Testis (tissue), 3 donors: ENCODE measurements around the gene SLC30A1. TPM values are rescaled to one million over a fixed set of nuclear protein-coding genes. Genes with fewer than 3 reads are reported as not detected.

Experiments used
- DNase-seq: peaks from one replicate; pipeline ENCODE4 v3.0.0-alpha.2; 2019
- H3K27ac ChIP-seq, 2 donors: fragments of 200-600 bp; sonication (generic); one replicate each; pipeline ENCODE4 v1.5.1; 2019
- H3K27me3 ChIP-seq: fragments of 200-600 bp; sonication (generic); one replicate; pipeline ENCODE4 v1.5.1; 2019
- H3K36me3 ChIP-seq: fragments of 200-600 bp; sonication (generic); one replicate; pipeline ENCODE4 v1.5.1; 2017; ENCODE audit warnings: low read depth; ENCODE audit errors: missing control alignments
- H3K4me1 ChIP-seq: fragments of 200-600 bp; sonication (generic); one replicate; pipeline ENCODE4 v1.5.1; 2019
- H3K4me3 ChIP-seq, 2 donors: fragments of 200-600 bp; sonication (generic); one replicate each; pipeline ENCODE4 v1.5.1; 2017 to 2019
- H3K9me3 ChIP-seq: fragments of 200-600 bp; sonication (generic); one replicate; pipeline ENCODE4 v1.5.1; 2017
- POLR2A ChIP-seq: fragments of 450-650 bp; IDR thresholded peaks from one replicate; pipeline ENCODE4 v1.6.1; 2017; ENCODE audit warnings: antibody characterized with exemption, mild to moderate bottlenecking, moderate library complexity
- WGBS, 2 donors: methylation state at CpG; one replicate each; pipeline ENCODE4 v1.1.5; 2018; 5-methylcytosine and 5-hydroxymethylcytosine counted together
- intact Hi-C: fragments of 100-400 bp; cut with DNase I; formaldehyde crosslinking; loops from one replicate; pipeline ENCODE4 v1.15.1; 2023; ENCODE audit warnings: low total_unique reads
- polyA plus RNA-seq: library from polyadenylated mRNA; stranded (reverse); fragments of 350-450 nt; fragmentation: Illumina TruSeq; extraction: RNeasy Lipid Tissue Mini Kit (QIAGEN cat#74804); gene quantifications from one replicate; pipeline ENCODE4 v1.2.3, GENCODE V29; 2014; ENCODE audit warnings: low read depth, low replicate concordance; ENCODE audit not compliant: insufficient read depth
- total RNA-seq, 2 donors: library from RNA; depleted of rRNA; stranded (reverse); fragments of >200 nt; gene quantifications; one replicate each; pipeline ENCODE4 v1.2.3, GENCODE V29; 2016
- TF ChIP-seq, protein P1 (sequence below), 3 experiments: fragments of 450-650 bp in 2 of 3; fragments of 200-600 bp in 1 of 3; sonication (generic) in 1 of 3; IDR thresholded peaks; one replicate each; pipeline ENCODE4 v1.5.1; 2016 to 2019; ENCODE audit warnings: antibody characterized with exemption in 3 of 3, mild to moderate bottlenecking in 2 of 3, moderate library complexity in 1 of 3

The SLC30A1 gene
- total and polyA plus RNA-seq, 3 donors from 2014 or later = 29.4 to 37.3 (median 33.3) TPM

GRCh38 chr1:211559222-211560010, 19.5 kb downstream of the SLC30A1 start:
- no peak for TF ChIP-seq POLR2A
- TF ChIP-seq, protein P1, sequence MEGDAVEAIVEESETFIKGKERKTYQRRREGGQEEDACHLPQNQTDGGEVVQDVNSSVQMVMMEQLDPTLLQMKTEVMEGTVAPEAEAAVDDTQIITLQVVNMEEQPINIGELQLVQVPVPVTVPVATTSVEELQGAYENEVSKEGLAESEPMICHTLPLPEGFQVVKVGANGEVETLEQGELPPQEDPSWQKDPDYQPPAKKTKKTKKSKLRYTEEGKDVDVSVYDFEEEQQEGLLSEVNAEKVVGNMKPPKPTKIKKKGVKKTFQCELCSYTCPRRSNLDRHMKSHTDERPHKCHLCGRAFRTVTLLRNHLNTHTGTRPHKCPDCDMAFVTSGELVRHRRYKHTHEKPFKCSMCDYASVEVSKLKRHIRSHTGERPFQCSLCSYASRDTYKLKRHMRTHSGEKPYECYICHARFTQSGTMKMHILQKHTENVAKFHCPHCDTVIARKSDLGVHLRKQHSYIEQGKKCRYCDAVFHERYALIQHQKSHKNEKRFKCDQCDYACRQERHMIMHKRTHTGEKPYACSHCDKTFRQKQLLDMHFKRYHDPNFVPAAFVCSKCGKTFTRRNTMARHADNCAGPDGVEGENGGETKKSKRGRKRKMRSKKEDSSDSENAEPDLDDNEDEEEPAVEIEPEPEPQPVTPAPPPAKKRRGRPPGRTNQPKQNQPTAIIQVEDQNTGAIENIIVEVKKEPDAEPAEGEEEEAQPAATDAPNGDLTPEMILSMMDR (IDR thresholded peaks at IDR 0.05) = no peak
- Histone ChIP-seq H3K27me3 (no peaks in the 10 kb centered on the region), H3K36me3 (no peaks in the 10 kb centered on the region), H3K4me1 (no peaks in the 10 kb centered on the region), H3K9me3 (no peaks in the 10 kb centered on the region), H3K27ac (no peak overlapping the region), H3K4me3 (no peak overlapping the region)
- WGBS, 2 donors = 70 to 84% methylated on average over 8 to 9 of the region's 9 CpGs
- intact Hi-C loops = no loop called here
- no peak for DNase-seq

DNA sequence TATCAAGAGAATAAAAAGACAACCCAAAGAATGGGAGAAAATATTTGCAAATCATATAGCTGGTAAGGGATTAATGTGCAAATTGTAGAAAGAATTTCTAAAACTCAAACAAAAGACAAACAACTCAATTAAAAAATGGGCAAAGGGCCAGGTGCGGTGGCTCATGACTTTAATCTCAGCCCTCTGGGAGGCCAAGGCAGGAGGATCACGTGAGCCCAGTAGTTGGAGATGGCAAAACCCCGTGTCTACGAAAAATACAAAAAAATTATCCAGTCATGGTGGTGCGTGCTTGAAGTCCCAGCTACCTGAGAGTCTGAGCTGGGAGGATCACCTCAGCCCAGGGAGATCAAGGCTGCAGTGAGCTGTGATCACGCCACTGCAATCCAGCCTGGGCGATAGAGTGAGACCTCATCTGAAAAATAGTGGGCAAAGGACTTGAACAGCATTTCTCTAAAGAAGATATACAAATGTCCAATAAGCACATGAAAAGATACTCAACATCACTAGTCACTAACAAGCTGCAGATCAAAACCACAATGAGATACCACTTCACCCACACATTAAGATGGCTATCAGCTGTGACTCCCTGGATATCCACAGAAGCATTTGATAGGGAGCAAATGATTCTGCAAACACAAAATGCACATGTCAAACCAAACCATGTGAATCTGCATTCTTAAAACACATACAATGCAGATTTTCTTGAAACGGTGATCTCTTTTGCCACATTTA, 20.9 kb downstream of the SLC30A1 start:
- DNase-seq = no peak
- no peak overlapping the region for H3K4me3 ChIP-seq
- TF ChIP-seq, protein P1 (IDR thresholded peaks at IDR 0.05) = no peak
- TF ChIP-seq POLR2A = no peak
- no peaks in the 10 kb centered on the region for H3K36me3 ChIP-seq
- H3K4me1 ChIP-seq = no peaks in the 10 kb centered on the region
- no peaks in the 10 kb centered on the region for H3K9me3 ChIP-seq
- intact Hi-C loops = no loop called here
- H3K27me3 ChIP-seq = no peaks in the 10 kb centered on the region
- H3K27ac ChIP-seq = no peak overlapping the region
- 85 to 86% methylated on average over 8 of the region's 8 CpGs for WGBS, 2 donors

- Histone ChIP-seq H3K27ac (no peak overlapping the region), H3K4me1 (peaks cover 9% of the 10 kb centered on the region), H3K9me3 (no peaks in the 10 kb centered on the region), H3K36me3 (no peaks in the 10 kb centered on the region), H3K4me3 (no peak overlapping the region), H3K27me3 (no peaks in the 10 kb centered on the region)
- TF ChIP-seq POLR2A = no peak
- TF ChIP-seq, protein P1 (IDR thresholded peaks at IDR 0.05) = no peak
- WGBS, 2 donors = 92 to 94% methylated on average over 2 of the region's 2 CpGs
- intact Hi-C loops = no loop called here
- no peak for DNase-seq
These were observed 25.4 kb downstream of the SLC30A1 start for GRCh38 chr1:211553549-211553948.

GRCh38 chr1:211551638-211552460, 27.1 kb downstream of the SLC30A1 start:
- 85 to 87% methylated on average over 12 of the region's 12 CpGs for WGBS, 2 donors
- Histone ChIP-seq H3K4me3 (no peak overlapping the region), H3K27ac (no peak overlapping the region), H3K27me3 (no peaks in the 10 kb centered on the region), H3K36me3 (no peaks in the 10 kb centered on the region), H3K9me3 (no peaks in the 10 kb centered on the region), H3K4me1 (peaks cover 11% of the 10 kb centered on the region)
- no peak for DNase-seq
- no peak for TF ChIP-seq POLR2A
- TF ChIP-seq, protein P1 (IDR thresholded peaks at IDR 0.05) = no peak
- intact Hi-C loops = no loop called here
